DOHH2 (cell line): ENCODE results near the gene HSPB1.

Experiments used
- EZH2phosphoT487 ChIP-seq: fragments of 200-600 bp; sonication (generic); IDR thresholded peaks from 2 replicates; pipeline ENCODE4 v1.6.1; 2017; ENCODE audit warnings: borderline replicate concordance, mild to moderate bottlenecking, antibody characterized with exemption, low read length, moderate library complexity, mixed read lengths
- TF ChIP-seq, protein P1 (sequence below): fragments of 200-600 bp; sonication (generic); IDR thresholded peaks from one replicate; pipeline ENCODE4 v1.5.1; 2014; ENCODE audit warnings: antibody characterized with exemption, mild to moderate bottlenecking, low read depth, low read length; ENCODE audit not compliant: poor library complexity, severe bottlenecking

DNA sequence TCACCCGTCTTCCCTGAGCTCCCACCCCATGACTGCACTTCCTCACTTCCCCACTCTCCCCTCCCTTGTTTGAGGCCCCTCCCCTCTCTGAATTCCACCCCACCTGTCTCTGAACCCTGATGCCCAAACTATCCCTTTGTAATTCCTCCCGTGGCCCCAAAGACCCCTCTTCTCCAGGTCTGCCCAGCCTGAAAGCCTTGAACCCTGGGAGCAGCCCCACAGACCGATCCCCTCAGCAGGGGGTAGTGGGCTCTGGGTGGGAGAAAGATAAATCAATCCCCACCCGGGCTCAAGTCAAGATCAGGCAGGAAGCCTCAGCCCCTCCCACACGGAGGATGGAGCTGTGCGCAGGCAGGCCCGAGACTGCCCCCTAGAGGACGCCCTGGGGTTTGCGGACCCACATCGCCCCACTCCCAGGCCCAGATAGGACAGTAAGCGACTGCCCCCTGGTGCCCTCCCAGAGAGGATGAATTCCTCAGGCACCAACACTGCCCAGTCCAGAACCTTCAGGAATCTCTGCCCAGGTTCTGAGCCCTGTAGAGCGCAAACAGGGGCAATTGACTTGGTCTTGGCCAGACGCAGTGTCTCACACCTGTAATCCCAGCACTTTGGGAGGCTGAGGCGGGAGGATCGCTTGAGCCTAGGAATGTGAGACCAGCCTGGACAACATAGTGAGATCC lies 11.7 kb downstream of the HSPB1 start:
- TF ChIP-seq EZH2phosphoT487: no peak
- TF ChIP-seq, protein P1, sequence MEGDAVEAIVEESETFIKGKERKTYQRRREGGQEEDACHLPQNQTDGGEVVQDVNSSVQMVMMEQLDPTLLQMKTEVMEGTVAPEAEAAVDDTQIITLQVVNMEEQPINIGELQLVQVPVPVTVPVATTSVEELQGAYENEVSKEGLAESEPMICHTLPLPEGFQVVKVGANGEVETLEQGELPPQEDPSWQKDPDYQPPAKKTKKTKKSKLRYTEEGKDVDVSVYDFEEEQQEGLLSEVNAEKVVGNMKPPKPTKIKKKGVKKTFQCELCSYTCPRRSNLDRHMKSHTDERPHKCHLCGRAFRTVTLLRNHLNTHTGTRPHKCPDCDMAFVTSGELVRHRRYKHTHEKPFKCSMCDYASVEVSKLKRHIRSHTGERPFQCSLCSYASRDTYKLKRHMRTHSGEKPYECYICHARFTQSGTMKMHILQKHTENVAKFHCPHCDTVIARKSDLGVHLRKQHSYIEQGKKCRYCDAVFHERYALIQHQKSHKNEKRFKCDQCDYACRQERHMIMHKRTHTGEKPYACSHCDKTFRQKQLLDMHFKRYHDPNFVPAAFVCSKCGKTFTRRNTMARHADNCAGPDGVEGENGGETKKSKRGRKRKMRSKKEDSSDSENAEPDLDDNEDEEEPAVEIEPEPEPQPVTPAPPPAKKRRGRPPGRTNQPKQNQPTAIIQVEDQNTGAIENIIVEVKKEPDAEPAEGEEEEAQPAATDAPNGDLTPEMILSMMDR: peak; percentile 100
